GM19324 (cell line): ENCODE results near the gene PTPRU.

ENCODE experiments used
- ATAC-seq: cut with Tn5 transposase; IDR thresholded peaks from one replicate; pipeline ENCODE4 v1.9.1; 2021; ENCODE audit warnings: mild to moderate bottlenecking, moderate library complexity; ENCODE audit not compliant: unreplicated experiment, low FRiP score

Gene PTPRU

GRCh38 chr1:29235955-29236711 lies at the start of gene PTPRU:
Gene PTPRU, plus strand, starts transcription at chr1:29236522. Its CDS starts 123 bp downstream, at chr1:29236645.
- peak; percentile 62 for ATAC-seq

DNA sequence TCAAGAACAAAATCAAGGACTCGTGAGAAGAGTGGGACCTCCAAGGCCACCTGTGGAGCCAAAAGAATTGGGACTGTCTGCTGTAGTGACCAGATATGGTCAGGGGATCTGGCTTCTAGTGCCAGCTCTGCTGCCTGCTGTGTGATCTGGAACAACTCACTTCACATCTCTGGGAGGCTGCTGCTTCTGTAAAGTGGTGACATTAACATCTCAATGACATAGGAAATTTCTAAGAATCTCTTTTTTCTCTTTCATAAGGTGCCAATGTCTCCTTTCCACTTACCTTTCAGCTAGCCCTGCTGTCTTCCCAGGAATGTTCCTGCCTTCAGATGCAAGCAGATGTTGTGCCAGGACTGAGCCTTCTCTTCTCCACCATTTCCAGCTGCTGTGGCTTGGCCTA lies 49.6 kb upstream of the PTPRU start:
- ATAC-seq = no peak

DNA sequence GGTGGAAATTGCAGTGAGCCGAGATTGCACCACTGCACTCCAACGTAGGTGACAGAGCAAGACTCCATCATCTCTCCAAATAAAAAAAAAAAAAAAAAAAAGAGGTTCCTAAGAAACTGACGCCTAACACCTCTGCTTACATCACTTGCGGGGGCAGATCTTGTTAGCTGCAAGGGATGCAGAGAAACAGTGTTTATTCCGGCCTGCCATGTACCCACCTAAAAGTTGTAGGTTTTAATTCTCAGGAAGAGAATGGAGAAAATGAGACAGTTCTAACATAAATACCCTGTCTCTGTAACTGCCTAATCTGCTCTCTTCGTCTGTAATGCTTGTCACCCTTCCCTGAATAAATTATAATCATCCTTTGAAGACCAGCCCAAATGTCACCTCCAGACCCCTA lies 45.6 kb upstream of the PTPRU start:
- no peak for ATAC-seq

DNA sequence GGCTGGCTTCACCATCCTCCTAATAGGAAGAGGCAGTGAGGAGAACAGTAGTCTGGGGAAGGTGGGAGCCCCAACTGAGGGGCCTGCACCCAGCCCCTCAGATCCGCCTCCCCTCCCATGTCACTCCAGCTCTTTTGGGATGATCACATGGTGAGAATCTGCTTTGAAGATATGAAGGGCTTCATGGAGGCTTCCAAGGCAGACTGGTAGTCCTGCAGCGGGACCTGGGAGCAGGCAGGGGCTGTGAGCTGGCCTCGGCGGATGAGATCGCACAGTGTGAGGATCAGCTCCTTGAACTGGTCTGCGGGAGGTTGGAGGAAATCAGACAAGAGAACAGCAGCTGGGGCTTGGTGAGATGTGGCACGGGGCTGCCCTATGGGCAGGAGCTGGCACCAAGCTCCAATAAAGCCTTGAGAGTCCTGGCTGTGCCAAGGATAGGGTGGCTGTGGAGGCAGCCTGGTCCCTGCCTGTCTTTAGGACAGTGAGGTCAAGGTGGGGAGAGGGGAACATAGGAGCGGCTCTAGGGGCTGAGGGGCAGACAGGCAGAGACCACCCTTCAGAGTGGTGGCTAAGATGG lies 42.4 kb upstream of the PTPRU start:
- ATAC-seq = no peak

- ATAC-seq = no peak
Measured at GRCh38 chr1:29195881-29196291, 40.4 kb upstream of the PTPRU start.

- no peak for ATAC-seq
Measured at GRCh38 chr1:29196863-29197589, 39.3 kb upstream of the PTPRU start.

- no peak for ATAC-seq
Measured at GRCh38 chr1:29197590-29197924, 38.8 kb upstream of the PTPRU start.

DNA sequence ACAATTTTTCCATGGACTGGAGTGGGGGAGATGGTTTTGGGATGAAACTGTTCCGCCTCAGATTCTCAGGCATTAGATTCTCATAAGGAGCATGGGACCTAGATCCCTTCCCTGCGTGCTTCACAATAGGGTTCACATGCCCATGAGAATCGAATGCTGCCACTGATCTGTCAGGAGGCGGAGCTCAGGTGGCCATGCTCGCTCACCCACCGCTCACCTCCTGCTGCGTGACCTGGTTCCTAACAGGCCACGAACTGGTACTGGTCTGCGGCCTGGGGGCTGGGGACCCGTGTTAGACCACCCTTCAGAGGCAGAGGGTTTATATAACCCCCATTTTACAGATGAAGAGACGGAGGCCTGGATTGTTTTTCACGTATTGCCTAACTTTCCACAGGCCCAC lies 38.3 kb upstream of the PTPRU start:
- no peak for ATAC-seq

DNA sequence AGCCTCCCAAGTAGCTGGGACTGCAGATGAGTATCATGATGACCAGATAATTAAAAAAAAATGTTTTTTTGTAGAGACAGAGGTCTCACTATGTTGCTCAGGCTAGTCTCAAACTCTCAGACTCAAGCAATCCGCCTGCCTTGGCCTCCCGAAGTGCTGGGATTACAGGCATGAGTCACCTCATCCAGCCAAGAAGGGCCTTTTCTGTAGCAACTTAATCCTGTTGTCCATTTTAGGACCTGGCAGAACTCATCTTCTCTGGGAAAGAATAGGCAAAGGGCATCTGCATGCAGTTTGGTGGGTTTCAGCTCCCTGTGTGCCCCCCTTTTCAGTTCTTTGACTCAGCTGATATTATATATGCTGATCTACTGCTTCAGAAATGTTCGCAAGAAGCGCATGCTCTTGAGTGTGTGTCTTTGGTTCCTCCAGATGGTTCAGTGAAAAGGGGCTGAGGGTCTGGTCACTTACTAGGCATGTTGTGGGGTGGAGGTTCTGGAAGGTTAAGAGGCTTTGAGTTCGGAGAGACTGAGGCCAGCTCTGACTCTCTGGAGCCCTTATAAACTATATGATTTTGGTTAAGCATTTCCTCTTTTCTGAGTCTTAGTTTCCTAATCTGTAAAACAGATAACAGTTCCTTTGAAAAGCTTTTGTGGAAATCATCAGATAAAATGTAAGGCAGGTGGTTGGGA lies 35.3 kb upstream of the PTPRU start:
- no peak for ATAC-seq

DNA sequence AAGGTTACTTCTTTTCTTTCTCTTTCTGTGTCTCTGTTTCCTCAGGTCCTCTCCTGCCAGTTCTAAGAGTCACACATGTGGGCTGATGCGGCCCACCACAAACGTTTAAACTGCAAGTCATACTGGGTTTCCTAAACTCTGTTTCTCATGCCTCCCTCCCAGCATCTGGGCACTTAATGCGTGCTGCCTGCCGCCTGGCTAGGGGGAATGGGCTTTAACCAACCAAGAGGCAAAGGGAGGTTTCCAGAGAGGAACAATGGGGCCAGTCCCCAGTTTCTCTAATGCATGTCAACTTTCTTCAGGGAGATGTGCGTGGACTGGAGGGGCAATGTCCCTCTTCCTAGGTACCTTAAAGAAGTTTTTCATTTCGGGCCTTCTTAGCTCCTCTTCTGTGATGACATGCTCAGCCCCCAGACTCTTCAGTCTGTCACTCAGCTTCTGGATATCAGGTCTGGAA lies 34.7 kb upstream of the PTPRU start:
- ATAC-seq = no peak

DNA sequence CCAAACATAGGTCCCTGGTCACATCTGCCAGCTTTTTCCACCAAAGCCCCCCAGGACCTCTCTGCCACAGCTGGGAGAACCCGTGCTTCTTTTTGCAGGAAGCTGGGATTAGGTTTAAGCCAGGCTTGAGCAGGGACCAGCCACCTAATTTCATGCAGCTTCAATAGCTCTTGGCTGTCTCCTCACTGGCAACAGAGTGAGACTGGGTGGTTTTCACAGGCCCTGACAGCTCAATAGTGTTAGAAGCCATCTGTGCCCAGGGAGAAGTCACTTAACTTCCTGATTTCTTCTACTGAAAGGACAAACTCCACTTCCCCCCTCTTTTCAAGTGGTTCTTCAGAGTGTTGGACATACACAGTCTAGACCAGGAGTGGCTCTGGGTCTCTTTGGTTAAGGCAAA lies 34.3 kb upstream of the PTPRU start:
- no peak for ATAC-seq

- ATAC-seq = no peak
Measured at GRCh38 chr1:29202584-29203340, 33.6 kb upstream of the PTPRU start.

- no peak for ATAC-seq
Measured at GRCh38 chr1:29208442-29208841, 27.9 kb upstream of the PTPRU start.

- no peak for ATAC-seq
Measured at GRCh38 chr1:29209173-29209572, 27.1 kb upstream of the PTPRU start.

- ATAC-seq = no peak
Measured at GRCh38 chr1:29210278-29211085, 25.8 kb upstream of the PTPRU start.

DNA sequence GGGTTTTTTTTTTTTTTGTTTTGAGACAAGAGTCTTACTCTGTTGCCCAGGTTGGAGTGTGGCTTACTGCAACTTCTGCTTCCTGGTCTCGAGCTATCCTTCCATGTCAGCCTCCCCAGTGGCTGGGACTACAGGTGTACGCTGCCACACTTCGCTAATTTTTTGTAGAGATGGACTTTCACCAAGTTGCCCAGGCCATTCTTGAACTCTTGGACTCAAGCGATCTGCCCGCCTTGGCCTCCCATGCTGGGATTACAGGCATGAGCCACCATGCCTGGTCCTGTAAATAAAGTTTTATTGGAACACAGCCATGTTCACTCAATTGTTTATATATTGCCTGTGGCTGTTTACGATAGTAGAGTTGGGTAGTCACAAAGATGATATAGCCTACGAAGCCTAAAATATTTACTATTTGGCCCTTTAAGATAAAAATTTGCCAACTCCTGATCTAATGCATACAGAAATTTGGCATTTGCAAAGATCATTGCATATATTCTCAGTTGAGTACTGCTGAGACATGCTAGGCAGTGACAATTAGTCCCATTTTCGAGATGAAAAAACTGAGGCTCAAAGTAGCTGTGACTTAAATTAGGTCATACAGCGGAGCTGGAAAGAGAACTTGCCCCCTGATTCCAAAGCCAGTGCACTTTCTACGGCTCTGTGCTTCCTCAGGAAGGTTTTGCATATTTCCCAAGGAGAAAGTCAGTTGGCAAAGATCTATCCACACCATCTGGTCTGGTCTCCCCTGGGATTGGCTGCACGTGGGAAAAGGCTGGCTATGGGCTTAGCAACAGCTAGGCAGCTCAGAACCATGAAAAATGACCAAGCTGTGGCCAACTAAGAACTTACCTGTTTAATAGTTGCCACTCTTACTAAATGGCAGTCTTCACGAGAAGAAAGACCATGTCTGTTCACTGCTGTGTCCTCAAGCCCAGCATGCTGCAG lies 25.0 kb upstream of the PTPRU start:
- ATAC-seq = no peak

DNA sequence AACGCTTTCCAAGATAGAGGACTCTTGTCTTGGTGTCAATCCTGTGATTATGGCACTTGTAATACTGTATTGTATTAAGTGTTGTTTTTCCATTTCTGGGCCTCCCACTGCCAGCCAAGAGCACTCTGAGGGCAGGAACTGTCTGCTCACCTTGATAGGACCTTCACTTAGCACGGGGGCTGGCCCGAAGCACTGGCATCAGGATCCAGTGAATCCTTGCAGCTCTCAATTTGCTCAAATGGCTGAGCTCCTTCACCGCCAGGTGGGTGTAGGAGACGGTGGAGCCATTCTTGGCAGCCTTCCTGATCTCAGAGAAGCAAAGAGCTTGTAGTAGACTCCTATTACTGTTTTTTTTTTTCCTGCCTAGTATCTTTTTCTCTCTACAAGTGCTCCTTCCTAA lies 23.3 kb upstream of the PTPRU start:
- ATAC-seq = no peak

DNA sequence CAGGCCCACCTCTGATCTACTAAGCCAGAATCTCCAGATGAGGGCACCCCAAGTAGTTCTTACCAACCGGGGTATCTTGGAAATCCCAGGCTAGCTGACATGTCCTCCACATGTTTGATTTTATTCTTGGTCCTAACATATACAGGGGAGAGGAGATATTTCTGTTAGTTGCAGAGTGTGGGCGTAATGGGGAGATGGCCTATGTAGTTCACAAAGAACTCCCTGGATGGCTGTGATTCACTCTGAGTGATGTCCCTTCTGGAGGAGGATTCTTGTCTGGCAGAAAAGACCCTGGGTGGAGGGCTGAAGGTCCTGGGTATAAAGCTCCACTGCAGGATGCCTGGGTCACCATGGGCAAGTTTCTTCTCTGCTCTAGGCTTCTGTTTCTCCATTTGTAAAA lies 18.7 kb upstream of the PTPRU start:
- no peak for ATAC-seq

DNA sequence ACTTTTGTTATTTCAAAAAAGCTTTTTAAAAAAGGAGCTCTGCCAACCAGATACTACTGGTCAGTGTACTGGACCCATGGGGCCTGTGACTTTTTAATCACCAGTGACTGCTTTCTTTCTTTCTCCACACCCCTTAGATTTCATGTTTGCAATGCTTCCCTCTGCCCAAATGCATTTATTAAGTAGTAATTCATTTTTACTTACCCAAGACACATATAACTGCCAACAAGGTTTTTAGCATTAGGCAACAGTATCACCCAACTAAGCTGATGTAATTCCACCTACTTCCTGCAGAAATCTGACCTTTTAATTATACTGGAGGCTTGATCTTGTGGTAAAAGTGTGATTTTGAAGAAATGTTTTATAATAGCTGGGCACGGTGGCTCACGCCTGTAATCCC lies 18.1 kb upstream of the PTPRU start:
- no peak for ATAC-seq
